A673 (cell line): ENCODE measurements around the gene YJEFN3.

ENCODE experiments used
- EZH2 ChIP-seq: fragments of 200-600 bp; sonication (generic); IDR thresholded peaks from 2 replicates; pipeline ENCODE4 v1.6.1; 2017; ENCODE audit warnings: borderline replicate concordance, low read depth, mild to moderate bottlenecking, mixed read lengths, antibody characterized with exemption, low read length; ENCODE audit not compliant: poor library complexity, severe bottlenecking
- TF ChIP-seq, protein P1 (sequence below): fragments of 300-800, 200-600 bp; sonication (generic); conservative IDR thresholded peaks from 2 replicates; pipeline ENCODE4 v1.5.1; 2017; ENCODE audit warnings: low read depth, mild to moderate bottlenecking, antibody characterized with exemption, low read length, moderate library complexity, mixed read lengths

DNA sequence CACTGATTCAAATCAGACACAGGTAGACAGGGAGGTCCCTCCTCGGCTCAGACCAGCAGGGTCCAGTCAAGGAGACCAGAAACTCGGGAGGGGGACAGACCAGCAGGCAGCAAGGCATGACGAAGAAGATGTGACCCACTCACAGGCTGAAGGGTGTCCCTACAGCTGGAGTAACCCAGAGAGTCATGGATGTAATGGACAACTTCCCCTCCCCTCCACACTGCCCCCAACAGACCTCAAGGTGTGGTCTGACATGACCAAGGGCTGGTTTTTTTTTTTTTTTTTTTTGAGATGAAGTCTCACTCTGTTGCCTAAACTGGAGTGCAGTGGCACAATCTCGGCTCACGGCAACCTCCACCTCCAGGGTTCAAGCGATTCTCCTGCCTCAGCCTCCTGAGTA lies 55.6 kb downstream of the YJEFN3 start:
- TF ChIP-seq, protein P1, sequence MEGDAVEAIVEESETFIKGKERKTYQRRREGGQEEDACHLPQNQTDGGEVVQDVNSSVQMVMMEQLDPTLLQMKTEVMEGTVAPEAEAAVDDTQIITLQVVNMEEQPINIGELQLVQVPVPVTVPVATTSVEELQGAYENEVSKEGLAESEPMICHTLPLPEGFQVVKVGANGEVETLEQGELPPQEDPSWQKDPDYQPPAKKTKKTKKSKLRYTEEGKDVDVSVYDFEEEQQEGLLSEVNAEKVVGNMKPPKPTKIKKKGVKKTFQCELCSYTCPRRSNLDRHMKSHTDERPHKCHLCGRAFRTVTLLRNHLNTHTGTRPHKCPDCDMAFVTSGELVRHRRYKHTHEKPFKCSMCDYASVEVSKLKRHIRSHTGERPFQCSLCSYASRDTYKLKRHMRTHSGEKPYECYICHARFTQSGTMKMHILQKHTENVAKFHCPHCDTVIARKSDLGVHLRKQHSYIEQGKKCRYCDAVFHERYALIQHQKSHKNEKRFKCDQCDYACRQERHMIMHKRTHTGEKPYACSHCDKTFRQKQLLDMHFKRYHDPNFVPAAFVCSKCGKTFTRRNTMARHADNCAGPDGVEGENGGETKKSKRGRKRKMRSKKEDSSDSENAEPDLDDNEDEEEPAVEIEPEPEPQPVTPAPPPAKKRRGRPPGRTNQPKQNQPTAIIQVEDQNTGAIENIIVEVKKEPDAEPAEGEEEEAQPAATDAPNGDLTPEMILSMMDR: no peak
- no peak for TF ChIP-seq EZH2
